ENCODE data around the gene CKAP2.
"Not testable (repeated sequence)": the region's sequence is repeated elsewhere in the genome, so short reads cannot be mapped to it uniquely, and the experiment has no call there.

Gene CKAP2

GRCh38 chr13:52488763-52489162, 33.5 kb downstream of the CKAP2 start:
- not testable (repeated sequence) for H3K27ac ChIP-seq (ENCODE audit: low read depth, low read length); H3K36me3 ChIP-seq (ENCODE audit: control insufficient read depth in 1 of 2, insufficient read depth in 2 of 2, low read length in 2 of 2); H3K4me3 ChIP-seq (ENCODE audit: low read depth in 1 of 2, low read length in 2 of 2); H3K27me3 ChIP-seq (ENCODE audit: control insufficient read depth in 1 of 2, insufficient read depth in 2 of 2, low read length in 2 of 2); H3K4me1 ChIP-seq (ENCODE audit: control insufficient read depth in 1 of 2, insufficient read depth in 2 of 2, low read length in 2 of 2); H3K9me3 ChIP-seq (ENCODE audit: control insufficient read depth in 1 of 2, low read length in 2 of 2); H3K9ac ChIP-seq (ENCODE audit: low read depth in 1 of 2, low read length in 2 of 2)

GRCh38 chr13:52491015-52491414, 35.7 kb downstream of the CKAP2 start:
- not testable (repeated sequence) for H3K27ac ChIP-seq (ENCODE audit: low read depth, low read length); H3K4me1 ChIP-seq (ENCODE audit: control insufficient read depth in 1 of 2, insufficient read depth in 2 of 2, low read length in 2 of 2); H3K9ac ChIP-seq (ENCODE audit: low read depth in 1 of 2, low read length in 2 of 2); H3K4me3 ChIP-seq (ENCODE audit: low read depth in 1 of 2, low read length in 2 of 2); H3K36me3 ChIP-seq (ENCODE audit: control insufficient read depth in 1 of 2, insufficient read depth in 2 of 2, low read length in 2 of 2); H3K27me3 ChIP-seq (ENCODE audit: control insufficient read depth in 1 of 2, insufficient read depth in 2 of 2, low read length in 2 of 2); H3K9me3 ChIP-seq (ENCODE audit: control insufficient read depth in 1 of 2, low read length in 2 of 2)

- not testable (repeated sequence) for H3K4me1 ChIP-seq (ENCODE audit: control insufficient read depth in 1 of 2, insufficient read depth in 2 of 2, low read length in 2 of 2); H3K27me3 ChIP-seq (ENCODE audit: control insufficient read depth in 1 of 2, insufficient read depth in 2 of 2, low read length in 2 of 2); H3K9me3 ChIP-seq (ENCODE audit: control insufficient read depth in 1 of 2, low read length in 2 of 2); H3K9ac ChIP-seq (ENCODE audit: low read depth in 1 of 2, low read length in 2 of 2); H3K27ac ChIP-seq (ENCODE audit: low read depth, low read length); H3K4me3 ChIP-seq (ENCODE audit: low read depth in 1 of 2, low read length in 2 of 2); H3K36me3 ChIP-seq (ENCODE audit: control insufficient read depth in 1 of 2, insufficient read depth in 2 of 2, low read length in 2 of 2)
Measured at GRCh38 chr13:52494241-52494640, 39.0 kb downstream of the CKAP2 start.

GRCh38 chr13:52497979-52498378, 42.7 kb downstream of the CKAP2 start:
- not testable (repeated sequence) for H3K9ac ChIP-seq (ENCODE audit: low read depth in 1 of 2, low read length in 2 of 2); H3K27me3 ChIP-seq (ENCODE audit: control insufficient read depth in 1 of 2, insufficient read depth in 2 of 2, low read length in 2 of 2); H3K4me1 ChIP-seq (ENCODE audit: control insufficient read depth in 1 of 2, insufficient read depth in 2 of 2, low read length in 2 of 2); H3K9me3 ChIP-seq (ENCODE audit: control insufficient read depth in 1 of 2, low read length in 2 of 2); H3K36me3 ChIP-seq (ENCODE audit: control insufficient read depth in 1 of 2, insufficient read depth in 2 of 2, low read length in 2 of 2); H3K27ac ChIP-seq (ENCODE audit: low read depth, low read length); H3K4me3 ChIP-seq (ENCODE audit: low read depth in 1 of 2, low read length in 2 of 2)

- not testable (repeated sequence) for H3K27me3 ChIP-seq (ENCODE audit: control insufficient read depth in 1 of 2, insufficient read depth in 2 of 2, low read length in 2 of 2); H3K9ac ChIP-seq (ENCODE audit: low read depth in 1 of 2, low read length in 2 of 2); H3K9me3 ChIP-seq (ENCODE audit: control insufficient read depth in 1 of 2, low read length in 2 of 2); H3K36me3 ChIP-seq (ENCODE audit: control insufficient read depth in 1 of 2, insufficient read depth in 2 of 2, low read length in 2 of 2); H3K27ac ChIP-seq (ENCODE audit: low read depth, low read length); H3K4me3 ChIP-seq (ENCODE audit: low read depth in 1 of 2, low read length in 2 of 2); H3K4me1 ChIP-seq (ENCODE audit: control insufficient read depth in 1 of 2, insufficient read depth in 2 of 2, low read length in 2 of 2)
Measured at GRCh38 chr13:52502277-52502676, 47.0 kb downstream of the CKAP2 start.

- H3K4me3 ChIP-seq (ENCODE audit: low read depth in 1 of 2, low read length in 2 of 2); H3K36me3 ChIP-seq (ENCODE audit: control insufficient read depth in 1 of 2, insufficient read depth in 2 of 2, low read length in 2 of 2); H3K27me3 ChIP-seq (ENCODE audit: control insufficient read depth in 1 of 2, insufficient read depth in 2 of 2, low read length in 2 of 2); H3K9ac ChIP-seq (ENCODE audit: low read depth in 1 of 2, low read length in 2 of 2); H3K27ac ChIP-seq (ENCODE audit: low read depth, low read length); H3K4me1 ChIP-seq (ENCODE audit: control insufficient read depth in 1 of 2, insufficient read depth in 2 of 2, low read length in 2 of 2); H3K9me3 ChIP-seq (ENCODE audit: control insufficient read depth in 1 of 2, low read length in 2 of 2): not testable (repeated sequence)
Measured at GRCh38 chr13:52505843-52506242, 50.6 kb downstream of the CKAP2 start.

- H3K4me3 ChIP-seq (ENCODE audit: low read depth in 1 of 2, low read length in 2 of 2); H3K4me1 ChIP-seq (ENCODE audit: control insufficient read depth in 1 of 2, insufficient read depth in 2 of 2, low read length in 2 of 2); H3K27me3 ChIP-seq (ENCODE audit: control insufficient read depth in 1 of 2, insufficient read depth in 2 of 2, low read length in 2 of 2); H3K9ac ChIP-seq (ENCODE audit: low read depth in 1 of 2, low read length in 2 of 2); H3K9me3 ChIP-seq (ENCODE audit: control insufficient read depth in 1 of 2, low read length in 2 of 2); H3K27ac ChIP-seq (ENCODE audit: low read depth, low read length); H3K36me3 ChIP-seq (ENCODE audit: control insufficient read depth in 1 of 2, insufficient read depth in 2 of 2, low read length in 2 of 2): not testable (repeated sequence)
Measured at GRCh38 chr13:52509532-52509931, 54.3 kb downstream of the CKAP2 start.

GRCh38 chr13:52510221-52510797, 55.0 kb downstream of the CKAP2 start:
- not testable (repeated sequence) for H3K27me3 ChIP-seq (ENCODE audit: control insufficient read depth in 1 of 2, insufficient read depth in 2 of 2, low read length in 2 of 2); H3K36me3 ChIP-seq (ENCODE audit: control insufficient read depth in 1 of 2, insufficient read depth in 2 of 2, low read length in 2 of 2); H3K4me1 ChIP-seq (ENCODE audit: control insufficient read depth in 1 of 2, insufficient read depth in 2 of 2, low read length in 2 of 2); H3K27ac ChIP-seq (ENCODE audit: low read depth, low read length); H3K9me3 ChIP-seq (ENCODE audit: control insufficient read depth in 1 of 2, low read length in 2 of 2); H3K9ac ChIP-seq (ENCODE audit: low read depth in 1 of 2, low read length in 2 of 2); H3K4me3 ChIP-seq (ENCODE audit: low read depth in 1 of 2, low read length in 2 of 2)

- H3K27ac ChIP-seq (ENCODE audit: low read depth, low read length); H3K4me1 ChIP-seq (ENCODE audit: control insufficient read depth in 1 of 2, insufficient read depth in 2 of 2, low read length in 2 of 2); H3K9me3 ChIP-seq (ENCODE audit: control insufficient read depth in 1 of 2, low read length in 2 of 2); H3K36me3 ChIP-seq (ENCODE audit: control insufficient read depth in 1 of 2, insufficient read depth in 2 of 2, low read length in 2 of 2); H3K27me3 ChIP-seq (ENCODE audit: control insufficient read depth in 1 of 2, insufficient read depth in 2 of 2, low read length in 2 of 2); H3K9ac ChIP-seq (ENCODE audit: low read depth in 1 of 2, low read length in 2 of 2); H3K4me3 ChIP-seq (ENCODE audit: low read depth in 1 of 2, low read length in 2 of 2): not testable (repeated sequence)
Measured at GRCh38 chr13:52511598-52511997, 56.3 kb downstream of the CKAP2 start.

GRCh38 chr13:52513957-52514596, 58.8 kb downstream of the CKAP2 start:
- not testable (repeated sequence) for H3K9me3 ChIP-seq (ENCODE audit: control insufficient read depth in 1 of 2, low read length in 2 of 2); H3K4me1 ChIP-seq (ENCODE audit: control insufficient read depth in 1 of 2, insufficient read depth in 2 of 2, low read length in 2 of 2); H3K9ac ChIP-seq (ENCODE audit: low read depth in 1 of 2, low read length in 2 of 2); H3K4me3 ChIP-seq (ENCODE audit: low read depth in 1 of 2, low read length in 2 of 2); H3K27ac ChIP-seq (ENCODE audit: low read depth, low read length); H3K36me3 ChIP-seq (ENCODE audit: control insufficient read depth in 1 of 2, insufficient read depth in 2 of 2, low read length in 2 of 2); H3K27me3 ChIP-seq (ENCODE audit: control insufficient read depth in 1 of 2, insufficient read depth in 2 of 2, low read length in 2 of 2)

- H3K4me1 ChIP-seq (ENCODE audit: control insufficient read depth in 1 of 2, insufficient read depth in 2 of 2, low read length in 2 of 2); H3K36me3 ChIP-seq (ENCODE audit: control insufficient read depth in 1 of 2, insufficient read depth in 2 of 2, low read length in 2 of 2); H3K27me3 ChIP-seq (ENCODE audit: control insufficient read depth in 1 of 2, insufficient read depth in 2 of 2, low read length in 2 of 2); H3K9ac ChIP-seq (ENCODE audit: low read depth in 1 of 2, low read length in 2 of 2); H3K4me3 ChIP-seq (ENCODE audit: low read depth in 1 of 2, low read length in 2 of 2); H3K9me3 ChIP-seq (ENCODE audit: control insufficient read depth in 1 of 2, low read length in 2 of 2); H3K27ac ChIP-seq (ENCODE audit: low read depth, low read length): not testable (repeated sequence)
Measured at GRCh38 chr13:52523323-52523722, 68.0 kb downstream of the CKAP2 start.

Data from duodenal mucosa (tissue), 2 donors.